Endothelial cell of umbilical vein (primary cell): Measurements from ENCODE around the gene TRDN. TPM values are rescaled to one million over a fixed set of nuclear protein-coding genes. Genes with fewer than 3 reads are reported as not detected.

Source experiments
- BruUV-seq: library from RNA; stranded (reverse); fragments of 400-500 nt; replicated peaks from 2 replicates; lab custom pipeline; 2021; lab: Mats Ljungman, UMichigan
- CTCF ChIA-PET: fragments of 300-600, 350-600 bp; sonication (Branson Sonifier 250); formaldehyde crosslinking; loops from one replicate; lab custom pipeline; 2021; ENCODE audit warnings: antibody characterized with exemption, inconsistent platforms; lab: Charles Lee
- POLR2A ChIA-PET: fragments of 300-600, 350-600 bp; sonication (Branson Sonifier 250); formaldehyde crosslinking; loops from one replicate; lab custom pipeline; 2021; ENCODE audit warnings: antibody characterized with exemption, inconsistent platforms; lab: Charles Lee
- DNase-seq: peaks from one replicate; pipeline ENCODE4 v3.0.0-alpha.2; 2011; ENCODE audit warnings: low read depth, low spot score
- FAIRE-seq: peaks from 2 replicates; lab custom pipeline; 2011; peaks lifted over from hg19 to GRCh38; lab: Jason Lieb, UNC
- H2AFZ ChIP-seq: 2 replicates; pipeline ENCODE4 v1.6.0; 2012; ENCODE audit warnings: low read depth, low read length, control low read depth, inconsistent platforms
- H3K27ac ChIP-seq: 2 replicates; pipeline ENCODE4 v1.5.1; 2011; ENCODE audit warnings: low read depth, mild to moderate bottlenecking, control low read depth, low read length, moderate library complexity; ENCODE audit not compliant: insufficient read depth
- H3K27me3 ChIP-seq, 2 experiments: 2 replicates each; pipeline versions ENCODE4 v1.6.0 to v1.6.1; 2011; ENCODE audit warnings: low read length in 2 of 2, mixed read lengths in 1 of 2; ENCODE audit not compliant: control insufficient read depth in 2 of 2, insufficient read depth in 2 of 2
- H3K36me3 ChIP-seq, 2 experiments: 2 replicates in 1 of 2; 3 replicates in 1 of 2; pipeline ENCODE4 v1.5.1; 2011; ENCODE audit warnings: low read length in 2 of 2, mild to moderate bottlenecking in 1 of 2, moderate library complexity in 1 of 2; ENCODE audit not compliant: control insufficient read depth in 2 of 2, insufficient read depth in 2 of 2; ENCODE audit errors: extremely low read depth in 1 of 2
- H3K4me1 ChIP-seq: 3 replicates; pipeline ENCODE4 v1.5.1; 2011; ENCODE audit warnings: mild to moderate bottlenecking, low read length; ENCODE audit not compliant: control insufficient read depth, insufficient read depth; ENCODE audit errors: extremely low read depth
- H3K4me2 ChIP-seq: 2 replicates; pipeline ENCODE4 v1.6.1; 2011; ENCODE audit warnings: low read length, control low read depth, mixed read lengths; ENCODE audit not compliant: insufficient read depth
- H3K4me3 ChIP-seq, 3 experiments: fragments of 200-600 bp in 1 of 3; sonication (generic), shearing (Covaris generic) in 1 of 3; replicated peaks in 1 of 3; 2 replicates each; pipeline ENCODE4 v1.5.1; 2011 to 2016; ENCODE audit warnings: control low read depth in 3 of 3, low read length in 3 of 3, mild to moderate bottlenecking in 2 of 3, inconsistent platforms in 1 of 3, low read depth in 1 of 3, moderate library complexity in 1 of 3; ENCODE audit not compliant: insufficient read depth in 1 of 3
- H3K79me2 ChIP-seq: 2 replicates; pipeline ENCODE4 v1.6.0; 2012; ENCODE audit warnings: low read length, inconsistent platforms; ENCODE audit not compliant: control insufficient read depth, insufficient read depth
- H3K9ac ChIP-seq: replicated peaks from 2 replicates; pipeline ENCODE3; 2011; ENCODE audit warnings: low read length, control low read depth; ENCODE audit not compliant: insufficient read depth; ENCODE audit errors: extremely low read depth
- H3K9me1 ChIP-seq: replicated peaks from 3 replicates; pipeline ENCODE4 v1.6.0; 2011; ENCODE audit warnings: mild to moderate bottlenecking, low read length; ENCODE audit not compliant: control insufficient read depth, insufficient read depth; ENCODE audit errors: extremely low read depth
- H3K9me3 ChIP-seq: replicated peaks from 2 replicates; pipeline ENCODE4 v1.5.1; 2012; ENCODE audit warnings: low read length, inconsistent platforms; ENCODE audit not compliant: control insufficient read depth, insufficient read depth
- H4K20me1 ChIP-seq: replicated peaks from 2 replicates; pipeline ENCODE3; 2011; ENCODE audit warnings: mild to moderate bottlenecking, low read length; ENCODE audit not compliant: control insufficient read depth, insufficient read depth; ENCODE audit errors: extremely low read depth
- CTCF ChIP-seq, 2 donors: IDR thresholded peaks; 1 replicate in 1 of 2; 2 replicates in 1 of 2; pipeline ENCODE4 v1.5.1; 2011; ENCODE audit warnings: low read length in 2 of 2, mild to moderate bottlenecking in 2 of 2, moderate library complexity in 2 of 2, control low read depth in 1 of 2, inconsistent platforms in 1 of 2, low read depth in 1 of 2; ENCODE audit not compliant: insufficient read depth in 1 of 2; ENCODE audit errors: extremely low read depth in 1 of 2
- EZH2 ChIP-seq: IDR thresholded peaks from 2 replicates; pipeline ENCODE4 v1.6.1; 2012; ENCODE audit warnings: borderline replicate concordance, low read depth, mild to moderate bottlenecking, moderate library complexity, low read length, inconsistent platforms; ENCODE audit not compliant: severe bottlenecking
- FOS ChIP-seq: IDR thresholded peaks from 2 replicates; pipeline ENCODE4 v1.6.1; 2011; ENCODE audit warnings: mild to moderate bottlenecking, low read length, moderate library complexity, borderline replicate concordance; ENCODE audit not compliant: insufficient read depth
- GATA2 ChIP-seq: IDR thresholded peaks from 2 replicates; pipeline ENCODE4 v1.7.0; 2011; ENCODE audit warnings: low read depth, mild to moderate bottlenecking, moderate library complexity, mixed read lengths, low read length; ENCODE audit not compliant: insufficient read length, insufficient read depth
- JUN ChIP-seq: IDR thresholded peaks from 2 replicates; pipeline ENCODE4 v1.6.1; 2011; ENCODE audit warnings: borderline replicate concordance, low read depth; ENCODE audit not compliant: insufficient read length, insufficient read depth
- MYC ChIP-seq: IDR thresholded peaks from one replicate; pipeline ENCODE4 v1.6.1; 2011; ENCODE audit warnings: mild to moderate bottlenecking, low read depth, low read length
- POLR2A ChIP-seq: IDR thresholded peaks from 2 replicates; pipeline ENCODE4 v1.6.1; 2012; ENCODE audit warnings: low read depth, mild to moderate bottlenecking, control low read depth, low read length
- POLR2AphosphoS5 ChIP-seq: IDR thresholded peaks from 2 replicates; pipeline ENCODE4 v1.6.1; 2012; ENCODE audit warnings: low read depth, mild to moderate bottlenecking, control low read depth, low read length, moderate library complexity; ENCODE audit not compliant: insufficient read depth
- dilution Hi-C: fragments of 300-500 bp; cut with MboI; formaldehyde crosslinking; loops from one replicate; pipeline ENCODE4 v1.15.0; 2019; ENCODE audit warnings: low sequenced_read_pairs; ENCODE audit not compliant: extremely low pct_ligation_motif_present
- intact Hi-C: fragments of 100-400 bp; cut with micrococcal nuclease; formaldehyde crosslinking; loops from one replicate; pipeline ENCODE4 v1.10.0; 2022
- polyA plus RNA-seq, 4 experiments: library from polyadenylated mRNA; depleted of rRNA in 3 of 4; stranded (reverse) in 3 of 4; unstranded in 1 of 4; fragments of >200 nt; gene quantifications; 2 replicates each; pipeline versions ENCODE4 v1.2.1 to v1.2.3, GENCODE V29; 2011 to 2012; ENCODE audit warnings: missing spikeins in 1 of 4
- total RNA-seq: library from RNA; stranded (reverse); gene quantifications from 2 replicates; pipeline ENCODE4 v1.2.3, GENCODE V29; 2021
- TF ChIP-seq, protein P1 (sequence below): IDR thresholded peaks from 2 replicates; pipeline ENCODE4 v1.6.1; 2011; ENCODE audit not compliant: insufficient read depth, insufficient read length

TRDN gene
- total and polyA plus RNA-seq, 2 donors (not counting 3 experiments of a cell fraction or from before 2014, with no cell fraction given), result not detected

DNA sequence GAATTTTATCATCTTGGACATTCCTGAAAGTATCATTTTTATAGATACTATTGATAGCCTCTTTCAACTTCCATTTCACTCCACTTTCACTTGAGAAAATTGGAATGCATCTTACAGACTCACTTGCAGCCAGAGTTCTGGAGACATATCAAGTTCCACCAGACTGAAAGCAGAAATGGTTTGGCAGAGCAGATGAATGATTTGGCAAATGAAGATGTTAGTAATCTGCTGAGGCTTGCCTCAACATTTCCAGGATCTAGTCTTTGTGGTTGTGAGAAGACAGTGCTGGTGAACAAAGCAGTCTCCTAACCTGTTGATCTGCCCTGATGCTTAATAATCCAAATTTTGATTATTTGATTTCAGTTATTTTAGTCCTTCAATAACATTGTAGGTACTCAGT is 202.6 kb downstream of the TRDN start:
- Histone ChIP-seq H3K36me3 (no peaks in the 10 kb centered on the region), H3K4me2 (no peak overlapping the region), H3K9me1 (no peaks in the 10 kb centered on the region), H3K9ac (no peak overlapping the region), H3K27ac (no peak overlapping the region), H2AFZ (no peak overlapping the region), H3K9me3 (no peaks in the 10 kb centered on the region), H4K20me1 (no peaks in the 10 kb centered on the region), H3K4me3 (no peak overlapping the region), H3K4me1 (no peaks in the 10 kb centered on the region), H3K27me3 (no peaks in the 10 kb centered on the region), H3K79me2 (no peaks in the 10 kb centered on the region)
- DNase-seq (no peak), FAIRE-seq (no peak)
- CTCF ChIA-PET, result no interaction called here
- BruUV-seq, result no TSS peak
- TF ChIP-seq CTCF (IDR thresholded peaks at IDR 0.05; ENCODE audit: extremely low read depth in 1 of 2, insufficient read depth in 1 of 2, low read depth in 1 of 2, low read length in 2 of 2) (no peak), JUN (no peak), POLR2AphosphoS5 (no peak), MYC (no peak), POLR2A (no peak)
- POLR2A ChIA-PET, result no interaction called here
- intact Hi-C loops (no loop called here), dilution Hi-C loops (no loop called here)

DNA sequence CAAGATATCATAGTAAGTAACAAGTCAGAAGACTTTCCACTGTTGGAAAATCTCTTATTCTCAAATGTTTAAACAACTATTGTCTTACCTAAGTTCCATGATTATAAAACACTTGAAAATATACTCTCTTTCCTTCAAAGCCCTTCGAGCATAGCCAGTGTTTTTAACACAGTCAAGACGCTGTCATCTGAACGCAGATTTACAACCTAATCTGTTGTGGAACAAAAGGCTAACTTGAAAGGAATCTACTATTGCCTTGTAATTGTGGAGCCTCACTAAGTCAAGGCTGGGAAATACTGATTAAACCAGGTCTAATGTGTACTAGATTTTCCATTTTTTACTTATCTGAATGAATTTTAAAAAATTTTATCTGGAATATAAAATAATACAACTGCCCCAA is 205.8 kb downstream of the TRDN start:
- Histone ChIP-seq H3K9ac (no peak overlapping the region), H3K27me3 (no peaks in the 10 kb centered on the region), H3K9me3 (no peaks in the 10 kb centered on the region), H4K20me1 (no peaks in the 10 kb centered on the region), H3K36me3 (no peaks in the 10 kb centered on the region), H3K27ac (no peak overlapping the region), H3K4me2 (no peak overlapping the region), H3K4me1 (no peaks in the 10 kb centered on the region), H3K79me2 (no peaks in the 10 kb centered on the region), H2AFZ (no peak overlapping the region), H3K9me1 (no peaks in the 10 kb centered on the region), H3K4me3 (no peak overlapping the region)
- BruUV-seq, result no TSS peak
- intact Hi-C loops (no loop called here), dilution Hi-C loops (no loop called here)
- ChIA-PET CTCF (interaction anchor here (1.8 kb wide), 1 partner anchor 284 kb away, joined by 8 read pairs; no protein-coding TSS in a partner anchor), POLR2A (no interaction called here)
- DNase-seq, result no peak
- no peak for FAIRE-seq
- TF ChIP-seq EZH2 (no peak), JUN (no peak), POLR2A (no peak), MYC (no peak), POLR2AphosphoS5 (no peak), GATA2 (no peak), CTCF (IDR thresholded peaks at IDR 0.05; ENCODE audit: extremely low read depth in 1 of 2, insufficient read depth in 1 of 2, low read depth in 1 of 2, low read length in 2 of 2) (no peak), FOS (no peak)
- TF ChIP-seq, protein P1, sequence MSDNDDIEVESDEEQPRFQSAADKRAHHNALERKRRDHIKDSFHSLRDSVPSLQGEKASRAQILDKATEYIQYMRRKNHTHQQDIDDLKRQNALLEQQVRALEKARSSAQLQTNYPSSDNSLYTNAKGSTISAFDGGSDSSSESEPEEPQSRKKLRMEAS, result no peak
